Activated T-cell treated with anti-CD3 and anti-CD28 coated beads for 1 hour (primary cell): ENCODE measurements around the gene CEP131.

Source experiments
- DNase-seq: peaks from one replicate; pipeline ENCODE4 v3.0.0-alpha.2; 2020; ENCODE audit warnings: low read depth

CEP131 gene

GRCh38 chr17:81222906-81223761, at the start of gene CEP131:
TSS of gene CEP131 (minus strand) at chr17:81222965. CDS start at chr17:81220056, 2,909 bp downstream.
- DNase-seq, result peak; percentile 100

- DNase-seq, result no peak
These were observed 48.5 kb upstream of the CEP131 start for GRCh38 chr17:81271226-81271625.

DNA sequence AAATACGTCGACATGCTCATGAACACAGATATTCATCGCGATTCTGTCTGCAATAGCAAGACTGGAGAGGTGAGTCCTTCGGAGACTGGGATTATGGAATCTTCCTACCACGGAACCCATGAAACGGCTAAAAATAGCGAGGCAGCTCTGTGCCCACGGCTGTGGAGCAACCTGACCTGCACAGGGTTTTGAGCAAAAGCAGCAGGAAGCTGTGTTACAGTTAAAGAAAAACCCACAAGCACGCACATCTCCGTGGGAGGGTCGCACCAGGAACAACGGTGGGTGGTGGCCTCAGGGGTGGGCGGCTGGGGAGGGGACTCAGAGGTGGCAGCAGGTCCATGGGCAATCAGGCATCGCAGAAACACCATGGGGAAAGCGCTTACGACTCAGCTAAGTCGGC, 47.5 kb upstream of the CEP131 start:
- no peak for DNase-seq

DNA sequence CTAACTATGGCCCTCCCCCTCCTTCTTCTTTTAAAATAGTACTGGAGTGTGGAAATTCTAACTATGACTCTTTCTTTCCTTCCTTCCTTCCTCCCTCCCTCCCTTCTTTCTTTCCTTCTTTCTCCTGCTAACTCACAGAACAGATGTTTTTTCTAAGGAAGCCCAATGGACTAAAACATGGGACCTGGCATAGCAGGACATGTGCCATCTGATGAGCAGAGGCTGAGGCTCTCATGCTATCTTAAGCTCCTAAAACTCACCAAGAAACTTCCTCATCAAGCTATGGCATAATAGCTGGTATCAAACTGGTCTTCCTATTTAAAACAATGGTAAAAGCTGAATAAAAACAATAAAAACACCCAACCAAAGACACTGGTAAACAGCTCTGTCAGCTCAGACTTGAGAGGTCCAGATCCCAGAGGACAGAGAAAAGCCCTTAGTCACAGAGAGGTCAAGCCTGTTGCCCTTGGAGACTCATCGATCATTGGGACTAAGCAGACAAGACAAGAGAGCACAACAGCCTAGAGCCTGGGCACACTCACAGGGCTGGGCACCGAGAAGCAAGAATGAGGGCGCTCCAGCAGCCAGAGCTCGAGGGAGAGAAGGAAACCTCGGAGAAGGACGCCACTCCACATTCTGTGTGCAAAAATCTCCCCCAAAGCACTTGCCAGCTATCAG, 44.8 kb upstream of the CEP131 start:
- DNase-seq, result no peak

DNA sequence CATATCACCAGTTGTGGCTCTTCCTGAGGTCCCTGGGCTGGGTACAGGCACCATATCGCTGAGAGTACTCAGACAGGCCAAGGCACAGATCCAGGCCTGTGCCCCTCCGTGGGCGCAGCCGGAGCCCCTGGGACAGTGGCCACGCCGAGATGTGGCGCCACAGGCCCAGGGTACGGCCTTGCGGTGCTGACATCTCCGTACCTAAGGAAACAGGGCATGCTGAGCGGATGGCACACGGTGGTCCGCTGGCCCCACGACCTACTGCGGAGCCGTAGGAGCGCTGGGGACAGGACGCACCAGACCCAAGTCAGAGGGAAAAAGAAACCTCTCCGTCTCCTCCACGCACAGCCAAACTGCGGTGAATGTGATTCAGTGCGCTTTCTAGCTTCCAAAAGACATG, 42.8 kb upstream of the CEP131 start:
- DNase-seq, result no peak

DNA sequence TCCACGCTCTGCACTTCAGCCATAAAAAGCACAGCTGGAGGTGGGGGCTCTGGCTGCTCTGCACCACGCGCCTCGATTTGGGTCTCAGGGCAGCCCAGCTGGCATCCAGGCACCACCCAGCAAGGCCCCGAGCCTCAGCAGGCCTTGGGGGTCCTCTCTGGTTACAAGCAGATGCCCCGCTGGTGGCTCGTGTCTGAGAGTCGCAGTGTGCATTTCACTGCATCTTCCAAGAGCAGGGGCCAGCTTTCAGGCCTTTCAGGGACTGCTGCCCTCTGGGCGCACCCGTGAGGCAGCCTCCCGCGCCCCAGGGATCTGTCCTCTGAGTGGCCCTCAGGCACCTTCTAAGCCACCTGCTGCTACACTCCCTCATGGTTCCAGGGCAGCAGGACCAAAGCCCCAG, 41.9 kb upstream of the CEP131 start:
- DNase-seq, result no peak

- no peak for DNase-seq
These were observed 40.8 kb upstream of the CEP131 start for GRCh38 chr17:81263371-81264181.

- DNase-seq, result no peak
These were observed 39.0 kb upstream of the CEP131 start for GRCh38 chr17:81261582-81262336.

GRCh38 chr17:81261096-81261495, 38.3 kb upstream of the CEP131 start:
- DNase-seq, result no peak

- DNase-seq, result no peak
These were observed 37.9 kb upstream of the CEP131 start for GRCh38 chr17:81260641-81261040.

DNA sequence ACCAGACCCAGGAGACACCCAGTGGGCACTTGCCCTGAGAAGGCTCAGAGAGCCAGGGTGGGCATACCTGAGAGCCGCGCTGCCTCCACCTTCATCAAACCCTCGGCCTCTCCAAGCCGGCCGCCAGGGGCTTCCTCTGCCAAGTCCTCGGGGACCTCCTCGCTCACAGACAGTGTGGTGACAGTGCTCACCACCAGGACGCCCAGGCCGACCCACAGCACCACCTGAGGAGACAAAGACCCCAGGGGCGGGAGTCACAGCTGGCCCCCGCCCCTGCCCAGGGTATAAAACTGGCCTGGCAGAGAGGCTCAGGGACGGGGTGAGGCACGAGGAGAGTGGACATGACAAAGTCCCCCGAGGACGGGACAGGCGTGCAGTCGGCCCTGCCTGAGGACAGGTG, 37.4 kb upstream of the CEP131 start:
- DNase-seq, result no peak

DNA sequence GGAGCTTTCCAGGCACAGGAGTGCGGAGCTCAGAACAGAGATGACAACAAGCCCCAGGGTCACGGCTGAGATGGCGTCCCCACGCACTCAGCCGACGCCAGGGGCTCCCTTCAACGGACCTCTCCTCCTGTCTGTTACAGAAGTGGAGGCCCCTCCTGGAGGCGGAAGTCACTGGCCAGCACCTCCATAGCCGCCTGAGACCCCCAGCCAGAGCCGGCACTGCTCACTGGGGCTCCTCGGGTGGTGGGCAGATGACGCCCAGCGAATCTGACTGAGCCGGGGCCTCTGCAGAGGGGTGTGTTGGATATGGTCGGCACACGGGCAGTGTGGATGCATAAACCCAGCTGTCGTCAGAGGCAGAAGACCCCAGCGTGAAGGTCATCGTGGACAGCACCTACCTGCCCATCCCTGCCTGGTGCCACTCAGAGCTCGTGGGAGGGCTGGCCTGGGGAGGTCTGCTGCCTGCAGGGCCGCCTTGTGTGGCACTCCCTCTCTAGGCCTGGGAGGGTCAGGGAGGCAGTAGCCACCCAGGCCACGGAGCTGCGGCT, 36.4 kb upstream of the CEP131 start:
- DNase-seq, result no peak

DNA sequence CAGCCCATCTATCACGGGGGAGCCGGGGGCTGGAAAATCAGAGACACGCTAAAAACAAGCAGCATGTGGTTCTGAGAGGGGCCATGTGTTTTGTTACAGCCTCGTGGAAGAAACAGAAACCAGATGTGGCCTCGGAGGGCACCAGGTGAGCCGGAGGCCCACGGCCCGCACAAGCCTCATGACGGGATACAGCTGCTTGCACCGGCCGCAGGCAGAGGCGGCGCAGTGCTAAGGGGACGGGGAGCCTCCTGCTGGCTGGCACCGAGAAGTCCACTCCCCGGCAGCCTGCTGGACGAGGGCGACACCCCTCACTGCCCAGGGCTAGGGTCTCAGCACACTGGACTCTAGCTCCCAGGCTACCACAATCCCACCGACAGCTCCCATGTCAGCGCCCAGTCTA, 35.5 kb upstream of the CEP131 start:
- no peak for DNase-seq

GRCh38 chr17:81257533-81257932, 34.8 kb upstream of the CEP131 start:
- DNase-seq, result no peak

DNA sequence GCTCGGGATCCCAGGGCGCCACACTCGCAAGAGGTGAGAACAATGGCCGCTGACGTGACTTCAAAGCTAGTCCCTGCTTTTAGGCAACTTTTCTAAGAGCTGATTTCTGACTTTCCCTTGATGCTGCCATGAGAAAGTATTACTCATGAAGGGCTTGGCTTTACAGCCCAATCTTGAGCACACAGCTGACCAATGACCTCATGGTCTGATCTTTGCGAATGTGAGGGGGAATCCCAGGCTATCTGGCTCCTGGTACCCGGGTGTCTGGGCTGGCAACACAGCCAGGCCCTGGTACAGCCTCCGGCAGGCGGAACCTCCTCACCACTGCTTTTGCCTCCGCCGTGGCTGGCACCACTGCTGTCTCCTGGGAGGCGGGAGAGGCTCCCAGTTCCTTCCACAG, 33.9 kb upstream of the CEP131 start:
- no peak for DNase-seq

DNA sequence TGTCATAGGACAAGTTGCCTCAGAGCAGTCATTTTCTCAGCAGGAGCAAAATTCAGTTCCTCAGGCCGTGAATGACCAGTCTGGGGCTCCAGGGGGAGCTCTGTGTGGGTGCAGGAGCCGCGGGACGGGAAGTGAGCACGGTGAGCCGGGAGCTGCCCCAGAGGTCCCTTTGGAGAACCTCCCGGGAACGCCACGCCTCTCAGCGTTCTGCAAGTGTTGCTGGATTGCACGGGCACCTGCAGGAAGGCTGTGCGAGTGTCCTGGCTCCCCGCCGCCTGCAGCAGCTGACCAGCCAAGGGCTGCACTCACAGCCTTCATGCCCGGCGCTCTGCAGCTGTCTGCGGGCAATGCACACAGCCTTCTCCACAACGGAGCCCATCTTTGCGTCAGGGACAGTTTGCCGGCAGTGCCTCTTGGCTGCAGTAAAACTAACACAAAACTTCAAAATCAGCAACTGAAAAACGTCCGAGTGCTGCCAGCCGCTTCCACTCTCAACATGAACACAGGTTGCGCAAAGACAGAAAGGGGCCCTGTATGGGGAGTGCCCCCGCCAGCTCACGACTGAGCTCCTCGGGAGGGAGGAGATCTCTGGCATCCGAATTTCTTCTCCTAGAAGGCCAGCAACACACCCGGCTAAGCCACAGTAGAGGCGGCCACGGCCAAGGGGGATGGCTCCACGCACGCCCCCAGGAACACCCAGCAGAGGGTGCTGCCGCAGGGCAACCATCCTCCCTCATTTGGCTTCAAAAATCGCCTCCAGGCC, 32.4 kb upstream of the CEP131 start:
- no peak for DNase-seq

DNA sequence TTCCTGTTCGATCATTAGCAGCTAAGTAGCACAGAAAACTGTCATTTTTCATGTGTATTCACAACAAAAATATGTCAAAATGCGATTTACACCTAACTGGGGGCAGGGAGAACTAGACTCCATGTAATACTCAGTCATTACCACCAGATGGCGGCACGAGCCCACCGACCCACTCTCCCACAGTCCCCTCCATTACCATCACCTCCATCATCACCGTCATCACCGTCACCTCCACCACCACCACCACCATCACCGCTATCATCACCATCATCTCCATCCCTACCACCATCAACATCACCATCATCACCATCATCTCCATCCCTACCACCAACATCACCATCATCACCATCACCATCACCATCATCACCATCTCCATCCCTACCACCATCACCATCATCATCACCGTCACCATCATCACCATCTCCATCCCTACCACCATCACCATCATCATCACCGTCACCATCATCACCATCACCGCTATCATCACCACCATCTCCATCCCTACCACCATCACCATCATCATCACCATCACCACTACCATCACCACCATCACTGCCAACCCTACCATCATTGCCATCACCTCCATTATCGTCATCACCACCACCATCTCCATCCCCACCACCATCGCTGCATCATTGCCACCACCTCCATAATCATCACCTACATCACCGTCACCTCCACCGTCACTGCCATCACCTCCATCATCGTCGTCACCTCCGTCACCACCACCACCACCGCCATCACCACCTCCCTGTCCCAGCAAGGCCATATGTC, 30.8 kb upstream of the CEP131 start:
- peak; percentile 49 for DNase-seq

DNA sequence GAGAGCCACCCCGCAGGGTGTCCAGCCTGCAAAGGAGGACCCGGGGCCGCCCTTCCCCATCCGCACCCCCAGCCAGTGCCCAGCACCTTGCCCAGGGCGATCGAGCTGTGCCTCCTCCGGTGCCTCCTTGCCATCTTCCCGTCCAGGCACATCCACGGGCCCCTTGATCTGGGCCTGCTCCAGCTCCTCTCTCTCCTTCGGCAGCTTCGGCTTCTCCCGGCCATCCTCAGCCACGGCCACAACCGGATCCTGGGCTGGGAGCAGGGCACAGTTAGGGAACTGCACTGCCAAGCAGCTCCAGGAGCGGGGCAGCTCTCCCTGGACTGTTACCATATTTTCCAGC, 30.2 kb upstream of the CEP131 start:
- DNase-seq, result no peak

- no peak for DNase-seq
These were observed 29.7 kb upstream of the CEP131 start for GRCh38 chr17:81252326-81252986.
